Calu3 (cell line): Measurements from ENCODE around the gene C6orf136. TPM values are rescaled to one million over a fixed set of nuclear protein-coding genes. Genes with fewer than 3 reads are reported as not detected.
A peak's percentile ranks its signal among the peaks of the same experiment; 100 is the strongest.

ENCODE experiments used
- BruUV-seq: library from RNA; stranded (reverse); fragments of 400-500 nt; replicated peaks from 2 replicates; lab custom pipeline; 2021; lab: Mats Ljungman, UMichigan
- CTCF ChIA-PET: fragments of 300-600 bp; sonication (Branson Sonifier 250); formaldehyde crosslinking; loops from one replicate; lab custom pipeline; 2022; ENCODE audit warnings: antibody characterized with exemption; lab: Charles Lee
- DNase-seq: peaks from one replicate; pipeline ENCODE4 v3.0.0; 2022
- H3K27ac Mint-ChIP-seq: one replicate; pipeline ENCODE4 v1.8.0; 2022; ENCODE audit warnings: mixed read lengths; ENCODE audit not compliant: unreplicated experiment
- H3K27me3 Mint-ChIP-seq: one replicate; pipeline ENCODE4 v1.8.0; 2022; ENCODE audit warnings: mixed read lengths; ENCODE audit not compliant: unreplicated experiment
- H3K36me3 Mint-ChIP-seq: one replicate; pipeline ENCODE4 v1.8.0; 2022; ENCODE audit warnings: mild to moderate bottlenecking, moderate library complexity, mixed read lengths; ENCODE audit not compliant: insufficient read depth, unreplicated experiment
- H3K4me1 Mint-ChIP-seq: one replicate; pipeline ENCODE4 v1.8.0; 2022; ENCODE audit warnings: mild to moderate bottlenecking, low read depth, mixed read lengths; ENCODE audit not compliant: unreplicated experiment
- H3K4me3 Mint-ChIP-seq: one replicate; pipeline ENCODE4 v1.8.0; 2022; ENCODE audit warnings: mild to moderate bottlenecking, low read depth, moderate library complexity, mixed read lengths; ENCODE audit not compliant: unreplicated experiment
- H3K9me3 Mint-ChIP-seq: one replicate; pipeline ENCODE4 v1.8.0; 2022; ENCODE audit warnings: low read depth, mixed read lengths; ENCODE audit not compliant: unreplicated experiment
- intact Hi-C: fragments of 100-400 bp; cut with micrococcal nuclease; formaldehyde crosslinking; loops from one replicate; pipeline ENCODE4 v1.10.0; 2022; ENCODE audit not compliant: unreplicated experiment
- total RNA-seq: library from RNA; stranded (reverse); gene quantifications from 2 replicates; pipeline ENCODE4 v1.2.3, GENCODE V29; 2022
- TF ChIP-seq, protein P1 (sequence below): fragments of 200-600 bp; IDR thresholded peaks from one replicate; pipeline ENCODE4 v1.8.0; 2022; ENCODE audit warnings: antibody characterized with exemption; ENCODE audit not compliant: unreplicated experiment

Gene C6orf136
- total RNA-seq, 1 experiment from 2014 or later: 32.4 TPM

DNA sequence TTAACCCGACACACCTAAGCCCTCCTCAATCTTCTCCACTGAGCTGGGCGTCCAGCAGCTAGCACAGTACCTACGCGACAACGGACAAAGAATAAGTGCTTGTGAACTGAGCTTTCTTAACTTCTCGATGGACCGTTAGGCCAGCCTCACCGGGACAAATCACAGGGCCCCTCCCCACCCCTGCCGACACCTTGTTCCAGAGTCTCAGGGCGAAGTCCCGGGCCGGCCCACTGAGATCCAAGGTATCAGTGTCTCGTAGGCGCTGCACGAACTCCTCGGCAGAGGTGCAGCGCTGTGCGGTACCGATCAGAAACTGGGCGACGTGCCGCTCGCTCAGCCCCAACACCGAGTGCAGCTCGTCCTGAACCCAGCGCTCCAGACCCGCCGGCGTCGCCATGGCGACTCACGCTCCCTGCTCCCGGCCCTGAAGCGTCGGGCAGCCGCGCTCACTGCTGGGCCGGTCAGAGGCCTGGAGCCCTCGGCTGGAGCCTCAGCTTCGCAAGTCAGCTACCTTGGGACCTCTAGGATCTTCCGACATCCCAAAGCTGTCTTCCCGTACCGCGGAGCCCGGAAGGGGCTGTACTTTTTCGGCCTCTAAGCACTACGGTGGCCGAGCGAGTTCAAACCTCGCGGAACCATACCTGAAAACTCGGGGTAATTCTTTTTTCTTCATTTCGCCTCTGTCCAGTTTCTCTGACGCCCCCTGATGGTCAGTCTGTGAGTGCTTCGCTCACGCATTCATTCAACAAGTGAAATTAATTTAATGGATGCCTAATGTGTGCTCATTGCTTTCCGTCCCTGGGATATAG lies 25.7 kb downstream of the C6orf136 start, which contains the start of gene DHX16:
TSS of gene DHX16 (minus strand) at position 562 of the 809 bp plus-strand sequence. CDS start at position 397, 165 bp downstream.
- TF ChIP-seq, protein P1, sequence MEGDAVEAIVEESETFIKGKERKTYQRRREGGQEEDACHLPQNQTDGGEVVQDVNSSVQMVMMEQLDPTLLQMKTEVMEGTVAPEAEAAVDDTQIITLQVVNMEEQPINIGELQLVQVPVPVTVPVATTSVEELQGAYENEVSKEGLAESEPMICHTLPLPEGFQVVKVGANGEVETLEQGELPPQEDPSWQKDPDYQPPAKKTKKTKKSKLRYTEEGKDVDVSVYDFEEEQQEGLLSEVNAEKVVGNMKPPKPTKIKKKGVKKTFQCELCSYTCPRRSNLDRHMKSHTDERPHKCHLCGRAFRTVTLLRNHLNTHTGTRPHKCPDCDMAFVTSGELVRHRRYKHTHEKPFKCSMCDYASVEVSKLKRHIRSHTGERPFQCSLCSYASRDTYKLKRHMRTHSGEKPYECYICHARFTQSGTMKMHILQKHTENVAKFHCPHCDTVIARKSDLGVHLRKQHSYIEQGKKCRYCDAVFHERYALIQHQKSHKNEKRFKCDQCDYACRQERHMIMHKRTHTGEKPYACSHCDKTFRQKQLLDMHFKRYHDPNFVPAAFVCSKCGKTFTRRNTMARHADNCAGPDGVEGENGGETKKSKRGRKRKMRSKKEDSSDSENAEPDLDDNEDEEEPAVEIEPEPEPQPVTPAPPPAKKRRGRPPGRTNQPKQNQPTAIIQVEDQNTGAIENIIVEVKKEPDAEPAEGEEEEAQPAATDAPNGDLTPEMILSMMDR: peak; percentile 59
- TSS peak; percentile 61 for BruUV-seq
- H3K4me3 Mint-ChIP-seq: peak within 1 kb of the TSS; percentile 84
- peaks cover 60% of the 10 kb centered on the region for H3K36me3 Mint-ChIP-seq
- H3K27ac Mint-ChIP-seq: peak within 1 kb of the TSS; percentile 18
- H3K9me3 Mint-ChIP-seq: no peaks in the 10 kb centered on the region
- CTCF ChIA-PET: interaction anchor here (0.7 to 2.9 kb wide), 12 partner anchors 11 to 415 kb away, joined by 3 to 30 read pairs (median 4); partner anchors contain the start of genes DDR1, MDC1 and MRPS18B
- intact Hi-C loops: loop anchor here (2.0 to 10.0 kb wide), 2 partner anchors 192 to 212 kb away; partner anchors contain the start of gene DDR1
- H3K27me3 Mint-ChIP-seq: no peaks in the 10 kb centered on the region
- H3K4me1 Mint-ChIP-seq: peaks cover 29% of the 10 kb centered on the region
- DNase-seq: peak; percentile 98

DNA sequence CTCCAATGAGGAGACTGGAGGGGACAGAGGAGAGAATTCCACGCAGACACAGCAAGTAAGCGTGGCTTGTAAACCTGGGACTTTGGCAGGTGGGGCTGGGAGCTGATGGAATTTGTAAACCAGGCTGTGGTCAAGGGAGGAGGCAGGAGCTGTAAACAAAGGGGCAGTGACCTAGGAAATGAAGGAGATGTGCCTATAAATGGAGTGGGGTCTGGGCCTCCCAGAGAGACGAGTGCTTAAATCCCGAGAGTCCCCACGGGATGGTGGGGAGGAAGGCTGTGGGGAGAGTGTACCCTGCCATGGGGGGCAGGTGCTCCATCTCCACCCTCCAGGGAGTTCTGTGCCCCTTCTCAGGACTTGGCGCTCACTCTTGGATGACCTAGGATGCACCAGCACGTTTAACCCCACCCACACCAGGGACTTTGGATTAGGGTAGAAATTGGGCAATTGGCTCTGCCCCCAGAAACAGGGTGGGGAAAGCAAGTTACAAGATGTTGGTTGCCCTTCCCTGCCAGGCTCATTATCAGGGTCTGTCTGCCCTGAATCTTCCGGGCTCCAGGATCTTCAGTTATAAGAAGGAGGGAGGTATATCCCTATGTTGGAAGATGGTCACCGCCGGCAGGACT lies 29.8 kb downstream of the C6orf136 start:
- Mint-ChIP-seq H3K4me3 (no peak overlapping the region), H3K4me1 (peaks cover 36% of the 10 kb centered on the region), H3K36me3 (peaks cover 56% of the 10 kb centered on the region), H3K27ac (no peak overlapping the region), H3K9me3 (no peaks in the 10 kb centered on the region), H3K27me3 (no peaks in the 10 kb centered on the region)
- TF ChIP-seq, protein P1: no peak
- BruUV-seq: no TSS peak
- DNase-seq: no peak
- intact Hi-C loops: loop anchor here (10.0 kb wide), 1 partner anchor 208 kb away; the partner anchor contains the start of gene DDR1
- CTCF ChIA-PET: interaction anchor here (0.6 to 0.7 kb wide), 2 partner anchors 52 to 58 kb away, joined by 4 read pairs; no protein-coding TSS in a partner anchor

GRCh38 chr6:30678964-30679726 lies 32.2 kb downstream of the C6orf136 start:
- CTCF ChIA-PET: interaction anchor here (0.6 to 2.6 kb wide), 21 partner anchors 9 to 408 kb away, joined by 3 to 72 read pairs (median 4); partner anchors contain the start of genes FLOT1, MDC1, NRM and TUBB
- BruUV-seq: no TSS peak
- Mint-ChIP-seq H3K9me3 (no peaks in the 10 kb centered on the region), H3K4me1 (peaks cover 49% of the 10 kb centered on the region), H3K27me3 (no peaks in the 10 kb centered on the region), H3K4me3 (peak overlapping the region; percentile 40), H3K36me3 (peaks cover 61% of the 10 kb centered on the region), H3K27ac (peak overlapping the region; percentile 33)
- intact Hi-C loops: loop anchor here (1.0 to 10.0 kb wide), 2 partner anchors 43 to 206 kb away; partner anchors contain the start of gene DDR1
- TF ChIP-seq, protein P1: peak; percentile 96
- peak; percentile 96 for DNase-seq
